ENCODE results near the gene CAPN10.

The CAPN10 gene

DNA sequence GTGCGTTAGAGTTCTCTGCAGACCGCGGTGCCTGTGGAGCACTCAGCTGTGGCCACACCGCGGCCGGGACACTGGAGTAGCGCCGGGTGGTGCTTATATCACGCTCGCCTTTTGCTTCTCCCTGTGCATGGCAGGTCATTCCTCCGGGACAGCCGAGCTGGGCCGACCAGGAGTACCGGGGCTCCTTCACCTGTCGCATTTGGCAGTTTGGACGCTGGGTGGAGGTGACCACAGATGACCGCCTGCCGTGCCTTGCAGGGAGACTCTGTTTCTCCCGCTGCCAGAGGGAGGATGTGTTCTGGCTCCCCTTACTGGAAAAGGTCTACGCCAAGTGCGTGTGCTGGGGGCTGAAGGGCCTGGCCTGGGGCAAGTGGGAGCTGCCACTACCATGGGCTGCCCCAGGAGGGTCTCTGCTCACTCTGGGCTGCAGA lies 4.2 kb downstream of the CAPN10 start:
- DNase-seq (ENCODE audit: low spot score), result no peak

DNA sequence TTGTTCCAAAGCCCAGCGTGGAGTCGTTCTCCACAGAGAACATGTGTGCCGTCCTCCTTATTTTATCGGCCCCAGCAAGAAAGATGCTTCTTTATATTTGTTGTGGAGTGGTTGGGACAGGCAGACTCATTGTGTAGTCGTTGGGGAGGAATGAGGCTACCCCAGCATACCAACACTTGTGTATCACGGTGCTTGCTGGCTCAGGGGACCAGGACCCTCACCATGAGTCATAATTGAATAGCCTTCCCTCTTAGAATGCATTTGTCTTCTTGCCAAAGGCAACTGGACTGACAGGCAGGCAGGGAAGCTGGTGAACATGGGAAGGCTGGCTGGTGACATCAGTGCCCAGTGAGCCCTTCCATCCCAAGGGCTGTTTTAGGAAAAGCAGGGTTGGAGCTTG lies 4.7 kb downstream of the CAPN10 start:
- DNase-seq (ENCODE audit: low spot score), result no peak

DNA sequence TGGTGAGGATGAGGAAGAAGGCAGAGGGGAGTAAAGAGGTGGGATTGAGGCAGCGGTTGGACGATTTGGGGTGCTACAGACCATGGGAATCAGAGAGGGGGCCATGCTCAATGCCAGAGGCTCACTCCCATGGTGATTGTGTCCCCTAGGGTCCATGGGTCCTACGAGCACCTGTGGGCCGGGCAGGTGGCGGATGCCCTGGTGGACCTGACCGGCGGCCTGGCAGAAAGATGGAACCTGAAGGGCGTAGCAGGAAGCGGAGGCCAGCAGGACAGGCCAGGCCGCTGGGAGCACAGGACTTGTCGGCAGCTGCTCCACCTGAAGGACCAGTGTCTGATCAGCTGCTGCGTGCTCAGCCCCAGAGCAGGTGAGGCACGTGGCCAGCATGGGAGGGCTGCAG lies 5.2 kb downstream of the CAPN10 start:
- no peak for DNase-seq (ENCODE audit: low spot score)

DNA sequence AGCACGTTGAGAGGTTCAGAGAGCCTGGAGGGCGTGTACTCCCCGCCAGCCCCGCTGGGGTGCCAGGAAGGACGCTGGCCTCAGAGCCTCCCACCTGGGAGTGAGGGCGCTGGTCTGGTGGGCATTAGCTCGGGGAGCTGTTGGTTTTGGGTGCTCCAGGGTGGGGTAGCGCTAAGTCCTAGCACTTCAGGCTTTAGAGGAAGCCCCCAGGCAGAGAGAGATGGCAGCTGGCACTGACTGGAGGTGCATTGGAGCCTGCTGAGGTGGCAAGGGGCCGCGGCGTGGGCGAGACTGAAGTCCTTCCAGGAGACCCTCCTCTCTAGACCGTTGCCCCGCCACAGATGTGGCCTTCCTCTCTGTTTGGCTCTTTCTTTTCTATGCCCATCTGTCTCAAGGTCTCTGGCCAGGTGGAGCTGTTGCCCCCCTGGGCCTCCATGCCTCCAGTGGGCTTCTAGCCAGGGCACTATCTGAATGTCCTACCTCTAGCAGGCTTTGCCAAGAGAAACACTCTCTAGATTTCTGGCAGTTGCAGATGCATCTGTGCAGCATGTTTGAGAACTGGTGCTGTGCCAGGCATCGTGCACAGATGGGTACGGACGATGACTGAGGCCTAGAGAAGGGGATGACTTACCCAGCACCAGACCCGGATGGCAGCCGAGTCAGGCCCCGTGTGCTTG lies 6.6 kb downstream of the CAPN10 start:
- DNase-seq (ENCODE audit: low spot score), result no peak

DNA sequence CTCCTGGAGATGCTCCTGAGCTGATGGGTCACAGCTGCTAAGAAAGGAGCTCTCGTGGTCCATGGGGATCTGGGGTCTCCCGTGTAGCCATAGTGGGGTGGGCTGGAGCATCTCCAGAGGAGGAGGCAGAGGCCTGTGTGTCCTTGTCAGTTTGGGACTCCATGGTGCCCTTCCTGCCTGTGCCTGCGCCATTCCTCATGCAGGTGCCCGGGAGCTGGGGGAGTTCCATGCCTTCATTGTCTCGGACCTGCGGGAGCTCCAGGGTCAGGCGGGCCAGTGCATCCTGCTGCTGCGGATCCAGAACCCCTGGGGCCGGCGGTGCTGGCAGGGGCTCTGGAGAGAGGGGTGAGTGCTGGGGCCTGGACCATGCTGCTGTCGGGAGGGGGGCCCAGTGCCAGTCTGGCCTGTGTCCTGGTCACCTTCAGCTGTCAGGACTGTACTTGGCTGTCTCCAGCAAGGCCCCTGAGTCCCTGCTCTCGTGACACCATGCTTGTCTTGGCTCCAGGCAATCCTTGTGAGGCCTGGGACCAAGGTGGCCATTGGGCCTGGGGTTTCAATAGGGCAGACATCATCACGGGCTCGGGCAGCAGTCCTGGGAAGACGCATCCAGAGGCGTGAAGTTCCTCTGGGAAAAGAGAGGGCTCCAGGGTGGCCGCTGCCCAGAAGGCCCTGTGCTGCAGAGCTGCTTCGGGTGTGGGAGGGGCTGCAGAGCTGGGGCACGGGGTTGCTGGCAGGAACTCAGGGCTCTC lies 7.3 kb downstream of the CAPN10 start:
- no peak for DNase-seq (ENCODE audit: low spot score)

DNA sequence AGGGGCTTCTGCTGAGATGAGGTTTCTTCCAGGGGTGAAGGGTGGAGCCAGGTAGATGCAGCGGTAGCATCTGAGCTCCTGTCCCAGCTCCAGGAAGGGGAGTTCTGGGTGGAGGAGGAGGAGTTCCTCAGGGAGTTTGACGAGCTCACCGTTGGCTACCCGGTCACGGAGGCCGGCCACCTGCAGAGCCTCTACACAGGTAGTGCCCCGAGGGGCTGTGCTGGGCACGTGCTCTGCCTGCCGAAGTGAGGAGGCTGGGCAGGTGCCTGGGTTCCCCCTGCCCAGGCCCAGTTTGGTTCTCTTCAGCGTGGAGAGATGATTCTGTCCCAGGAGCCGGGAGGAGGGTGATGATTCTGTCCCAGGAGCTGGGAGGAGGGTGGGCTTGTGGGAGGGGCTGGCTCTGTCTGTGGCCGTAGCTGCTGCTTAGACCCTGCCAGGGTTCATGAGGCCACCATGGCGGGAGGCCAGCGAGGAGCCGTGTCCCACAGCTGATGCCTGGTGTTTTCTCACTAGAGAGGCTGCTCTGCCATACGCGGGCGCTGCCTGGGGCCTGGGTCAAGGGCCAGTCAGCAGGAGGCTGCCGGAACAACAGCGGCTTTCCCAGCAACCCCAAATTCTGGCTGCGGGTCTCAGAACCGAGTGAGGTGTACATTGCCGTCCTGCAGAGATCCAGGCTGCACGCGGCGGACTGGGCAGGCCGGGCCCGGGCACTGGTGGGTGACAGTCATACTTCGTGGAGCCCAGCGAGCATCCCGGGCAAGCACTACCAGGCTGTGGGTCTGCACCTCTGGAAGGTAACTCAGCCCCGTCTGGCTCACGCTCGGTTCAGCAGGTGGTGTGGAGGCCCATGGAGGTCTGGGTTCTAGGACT lies 8.2 kb downstream of the CAPN10 start:
- DNase-seq (ENCODE audit: low spot score), result no peak

DNA sequence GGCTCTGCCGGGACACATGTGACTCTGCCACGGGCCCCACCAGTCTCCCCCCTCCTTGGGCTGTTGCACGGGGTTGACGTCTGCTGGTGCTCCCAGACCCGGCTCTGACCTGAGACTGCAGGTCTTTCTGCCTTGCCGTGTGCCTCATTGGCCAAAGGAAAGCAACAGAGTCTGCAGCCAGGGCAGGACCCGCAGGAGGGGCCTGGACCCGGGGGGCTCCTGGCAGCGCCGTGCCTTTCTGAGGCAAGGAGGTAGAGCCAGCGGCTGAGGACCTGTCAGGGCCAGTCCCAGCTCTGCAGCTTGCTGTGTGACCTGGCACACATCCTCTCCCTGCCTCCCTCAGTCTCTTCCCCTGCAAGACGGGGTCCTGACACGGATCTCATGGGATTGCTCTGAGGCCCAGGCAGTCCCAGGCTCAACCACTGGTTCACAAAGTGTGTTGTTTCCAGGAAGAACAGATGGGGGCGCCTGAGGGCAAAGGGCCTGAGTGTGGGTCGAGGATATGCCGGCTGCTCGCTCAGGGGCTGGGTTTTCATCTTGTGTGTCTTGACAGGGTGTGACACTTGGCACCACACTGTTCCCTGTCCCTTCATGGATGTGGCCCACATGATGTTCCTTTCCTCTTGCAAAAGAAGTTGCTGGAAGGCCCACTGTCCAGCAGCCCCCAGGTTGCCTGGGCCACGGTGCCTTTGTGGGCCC lies 9.0 kb downstream of the CAPN10 start:
- no peak for DNase-seq (ENCODE audit: low spot score)

DNA sequence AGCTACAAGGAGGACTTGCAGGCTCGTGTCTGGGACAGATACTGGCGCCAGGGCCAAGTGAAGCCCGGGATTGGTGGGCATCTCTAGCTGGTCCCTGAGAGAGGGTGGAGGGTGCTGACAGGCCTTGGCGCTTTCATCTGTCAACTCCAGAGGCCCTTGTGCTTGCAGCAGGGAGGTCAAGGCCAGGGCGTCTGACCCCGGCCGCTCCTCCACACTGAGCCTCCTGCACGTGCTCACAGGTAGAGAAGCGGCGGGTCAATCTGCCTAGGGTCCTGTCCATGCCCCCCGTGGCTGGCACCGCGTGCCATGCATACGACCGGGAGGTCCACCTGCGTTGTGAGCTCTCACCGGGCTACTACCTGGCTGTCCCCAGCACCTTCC lies 9.5 kb downstream of the CAPN10 start:
- DNase-seq (ENCODE audit: low spot score), result no peak

DNA sequence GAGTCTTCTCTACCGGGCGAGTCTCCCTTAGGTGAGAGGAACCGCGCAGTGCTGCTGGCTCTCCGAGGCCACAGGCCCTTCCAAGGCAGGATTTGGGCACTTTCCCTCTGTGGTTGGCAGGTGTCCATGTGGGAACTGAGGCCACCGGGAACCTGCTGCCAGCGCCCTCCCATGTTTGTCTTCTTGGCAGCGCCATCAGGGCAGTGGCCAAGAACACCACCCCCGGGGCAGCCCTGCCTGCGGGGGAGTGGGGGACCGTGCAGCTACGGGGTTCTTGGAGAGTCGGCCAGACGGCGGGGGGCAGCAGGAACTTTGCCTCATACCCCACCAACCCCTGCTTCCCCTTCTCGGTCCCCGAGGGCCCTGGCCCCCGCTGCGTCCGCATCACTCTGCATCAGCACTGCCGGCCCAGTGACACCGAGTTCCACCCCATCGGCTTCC lies 10.0 kb downstream of the CAPN10 start:
- no peak for DNase-seq (ENCODE audit: low spot score)

DNA sequence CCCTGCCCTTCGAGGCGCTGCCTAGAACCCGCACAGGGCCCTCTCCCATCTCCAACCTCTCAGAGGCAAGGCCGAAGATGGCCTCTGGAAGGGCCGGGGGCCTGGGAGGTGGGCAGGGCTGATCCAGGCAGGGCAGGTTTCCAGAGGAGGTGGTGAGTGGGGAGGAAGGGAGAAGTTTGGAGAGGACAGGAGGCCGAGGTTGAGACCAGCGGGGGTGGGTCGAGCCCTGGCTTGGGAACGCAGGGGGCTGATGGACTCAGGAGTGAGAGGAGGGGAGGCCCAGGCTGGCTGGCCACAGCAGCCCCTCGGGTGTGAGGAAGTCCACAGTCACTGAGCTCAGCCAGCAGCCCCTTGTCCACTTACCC lies 10.5 kb downstream of the CAPN10 start:
- no peak for DNase-seq (ENCODE audit: low spot score)

DNA sequence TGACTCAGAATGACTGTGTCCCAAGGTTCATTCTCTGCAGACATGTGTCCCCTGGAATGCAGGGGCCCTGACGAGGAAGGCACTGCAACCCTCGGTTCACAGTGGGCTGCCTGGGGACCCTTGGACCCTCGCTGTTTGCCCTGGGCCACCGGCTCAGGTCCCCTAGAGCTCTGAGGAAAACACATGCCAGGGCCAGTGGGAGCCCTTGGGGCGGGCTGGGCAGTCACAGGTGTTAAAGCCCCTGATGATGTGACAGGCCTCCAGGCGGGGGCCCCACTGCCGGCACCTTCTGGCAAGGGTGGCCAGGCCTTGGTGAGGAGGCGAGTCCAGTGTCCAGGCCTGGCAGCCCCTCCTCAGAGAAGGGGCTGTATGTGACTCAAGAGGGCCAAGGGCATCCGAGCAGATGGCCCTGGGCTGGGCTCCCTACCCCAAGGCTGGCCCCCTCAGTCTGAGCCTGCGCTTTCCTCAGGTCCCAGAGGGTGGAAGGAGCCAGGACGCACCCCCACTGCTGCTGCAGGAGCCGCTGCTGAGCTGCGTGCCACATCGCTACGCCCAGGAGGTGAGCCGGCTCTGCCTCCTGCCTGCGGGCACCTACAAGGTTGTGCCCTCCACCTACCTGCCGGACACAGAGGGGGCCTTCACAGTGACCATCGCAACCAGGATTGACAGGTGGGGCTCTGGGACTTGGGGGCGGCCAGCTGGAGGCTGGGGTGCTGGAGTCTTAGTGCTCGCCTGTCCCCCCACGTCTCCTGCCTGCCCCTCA lies 11.1 kb downstream of the CAPN10 start:
- DNase-seq (ENCODE audit: low spot score), result no peak

DNA sequence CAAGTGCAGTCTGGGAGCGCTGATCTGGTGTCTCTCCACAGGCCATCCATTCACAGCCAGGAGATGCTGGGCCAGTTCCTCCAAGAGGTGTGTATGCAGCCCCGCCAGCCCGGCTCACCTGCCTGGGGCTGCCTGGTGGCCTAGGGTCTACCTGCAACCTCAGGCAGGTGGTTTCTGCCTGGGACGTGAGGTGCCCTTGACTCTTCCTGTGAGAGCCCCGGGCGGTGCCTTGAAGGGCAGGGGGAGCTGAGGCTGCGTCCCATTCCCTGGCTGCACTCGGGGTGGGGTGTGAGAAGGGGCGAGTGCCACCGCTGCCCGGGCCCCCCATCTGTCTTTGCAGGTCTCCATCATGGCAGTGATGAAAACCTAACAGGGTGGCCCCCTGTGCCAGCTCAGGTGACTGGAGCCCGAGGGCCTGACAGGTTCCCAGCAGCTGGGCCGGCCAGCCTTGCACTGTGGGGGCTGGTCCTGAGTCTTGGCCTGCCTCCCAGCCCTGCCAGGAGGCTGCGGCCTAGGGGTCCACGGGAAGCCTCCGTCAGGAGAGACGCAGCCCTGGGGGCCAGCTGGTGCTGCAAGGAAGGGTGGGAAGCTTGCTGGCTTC lies 11.9 kb downstream of the CAPN10 start:
- no peak for DNase-seq (ENCODE audit: low spot score)

DNA sequence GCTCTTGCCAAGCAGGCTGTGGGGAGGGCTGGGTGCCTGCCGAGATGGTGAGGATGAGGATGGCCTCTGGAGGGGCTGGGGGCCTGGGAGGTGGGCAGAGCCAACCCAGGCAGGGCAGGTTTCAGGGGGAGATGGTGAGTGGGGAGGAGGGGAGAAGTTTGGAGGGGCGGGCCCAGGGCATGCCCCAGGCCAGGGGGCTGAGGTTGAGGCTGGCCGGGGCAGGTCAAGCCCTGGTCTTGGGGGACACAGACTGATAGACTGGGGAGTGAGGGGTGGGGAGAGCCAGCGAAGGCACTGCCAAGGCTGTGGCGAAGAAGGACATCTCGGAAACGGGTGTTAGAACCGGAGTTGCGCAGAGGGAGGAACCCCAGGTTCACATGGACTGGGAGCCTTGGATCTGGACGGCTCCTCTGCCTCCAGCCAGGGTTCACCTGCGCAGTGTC lies 12.6 kb downstream of the CAPN10 start:
- DNase-seq (ENCODE audit: low spot score), result no peak

DNA sequence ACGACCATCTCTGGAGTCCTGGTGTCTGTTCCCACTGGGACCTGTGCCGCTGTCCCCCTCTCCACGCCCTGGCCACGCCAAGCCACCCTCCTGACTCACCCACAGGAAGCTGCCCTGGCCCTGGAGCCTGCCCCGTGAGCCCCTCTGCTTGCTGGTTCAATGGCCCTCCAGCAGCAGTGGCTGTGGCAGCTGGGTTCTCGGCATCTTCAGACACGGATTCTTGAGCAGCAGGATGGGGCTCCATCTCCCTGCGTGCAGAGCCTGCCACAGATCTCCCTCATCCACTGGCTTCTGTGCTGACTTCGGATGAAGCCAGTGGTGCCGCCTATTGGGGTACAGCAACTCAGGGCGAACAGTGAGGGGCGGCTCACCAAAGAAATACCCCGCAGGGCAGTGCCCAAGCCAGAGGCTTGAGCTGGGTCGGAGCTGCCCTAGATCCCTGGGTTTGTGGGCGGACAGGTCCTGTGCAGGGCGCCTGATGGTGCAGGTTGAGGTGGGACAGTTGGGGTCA lies 14.0 kb downstream of the CAPN10 start:
- DNase-seq (ENCODE audit: low spot score), result no peak

DNA sequence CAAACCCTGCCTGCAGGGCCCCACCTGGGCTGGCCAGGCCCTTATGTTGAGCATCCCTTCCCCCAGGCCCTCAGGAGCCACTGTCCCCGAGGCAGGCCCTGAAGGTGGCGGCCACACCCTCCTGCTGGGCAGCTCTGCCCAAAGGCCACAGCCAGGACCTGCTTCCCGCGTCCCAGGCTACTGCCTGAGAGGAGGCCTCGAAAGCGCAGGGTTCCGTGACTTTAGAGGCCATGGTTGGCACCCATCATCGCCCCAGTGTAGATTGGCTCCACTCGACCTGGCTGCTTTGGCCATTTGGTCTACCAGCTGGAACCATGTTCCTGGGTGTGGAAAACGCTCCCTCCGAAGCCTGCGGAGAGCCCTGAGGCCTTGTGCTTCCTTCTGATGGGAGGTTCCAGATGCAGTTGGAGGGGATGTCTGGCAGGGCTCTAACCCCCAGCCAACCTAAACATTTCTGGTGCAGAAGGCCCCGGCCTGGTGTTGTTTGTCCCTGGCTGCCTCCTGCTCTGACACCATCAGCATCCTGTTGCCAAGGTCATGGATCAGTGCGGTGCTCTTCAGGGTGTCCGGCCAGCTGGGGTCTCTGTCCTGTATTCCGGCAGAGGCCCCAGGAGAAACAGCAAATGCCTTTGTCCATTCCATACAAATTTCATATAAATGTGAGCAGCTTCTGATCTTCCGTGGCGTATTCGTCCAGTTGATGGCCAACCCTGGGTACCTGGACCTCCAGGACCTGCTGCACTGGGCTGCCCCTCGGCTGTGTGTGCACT lies 14.7 kb downstream of the CAPN10 start:
- no peak for DNase-seq (ENCODE audit: low spot score)

DNA sequence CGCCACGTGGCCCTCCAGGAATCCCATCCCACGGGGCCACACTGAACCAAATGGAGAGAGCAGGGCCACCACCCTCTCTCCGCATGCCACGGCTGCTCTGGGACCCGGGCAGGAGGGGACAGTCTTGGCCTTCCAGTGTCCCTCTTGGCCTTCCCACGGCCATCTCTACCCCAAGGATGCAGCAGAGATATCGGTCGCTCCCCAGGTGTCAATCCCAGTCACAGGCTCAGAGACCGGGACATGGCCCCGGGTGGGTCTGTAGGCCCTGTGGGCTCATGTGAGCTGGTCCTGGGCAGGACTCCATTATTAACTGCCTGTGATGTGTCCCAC lies 15.3 kb downstream of the CAPN10 start:
- no peak for DNase-seq (ENCODE audit: low spot score)

DNA sequence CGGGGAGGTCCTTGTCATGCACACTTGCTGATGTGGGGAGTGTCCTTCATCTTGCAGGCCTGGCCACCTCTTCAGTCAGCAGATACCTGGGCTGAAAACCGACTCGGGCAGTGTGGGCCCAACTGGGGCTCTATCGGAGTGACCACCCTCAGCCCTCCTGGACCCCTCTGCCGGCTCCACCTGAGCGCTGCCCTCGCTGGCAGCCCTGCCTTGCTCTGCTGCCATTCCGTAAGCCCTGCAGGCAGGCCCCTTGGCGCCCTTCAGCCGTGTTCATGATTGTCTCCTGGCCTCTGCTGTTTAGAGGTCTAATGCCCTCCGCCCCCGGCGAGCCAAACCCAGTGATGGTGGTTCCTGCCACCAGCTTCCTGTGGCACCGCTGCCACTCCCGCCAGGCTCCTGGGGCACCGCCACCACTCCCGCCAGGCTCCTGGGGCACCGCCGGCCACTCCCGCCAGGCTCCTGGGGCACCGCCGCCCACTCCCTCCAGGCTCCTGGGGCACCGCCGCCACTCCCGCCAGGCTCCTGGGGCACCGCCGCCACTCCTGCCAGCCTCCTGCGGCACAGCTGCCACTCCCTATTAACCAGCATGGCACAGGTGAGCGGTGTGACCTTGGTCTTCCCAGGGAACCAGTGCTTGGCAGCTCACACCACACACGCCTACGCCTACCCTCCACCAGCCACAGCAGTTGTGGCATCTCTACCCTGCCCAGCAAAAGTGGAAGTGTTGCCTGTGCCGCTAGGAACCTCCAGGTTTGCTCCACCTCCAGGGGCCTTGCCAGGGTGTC lies 15.9 kb downstream of the CAPN10 start:
- DNase-seq (ENCODE audit: low spot score), result no peak

DNA sequence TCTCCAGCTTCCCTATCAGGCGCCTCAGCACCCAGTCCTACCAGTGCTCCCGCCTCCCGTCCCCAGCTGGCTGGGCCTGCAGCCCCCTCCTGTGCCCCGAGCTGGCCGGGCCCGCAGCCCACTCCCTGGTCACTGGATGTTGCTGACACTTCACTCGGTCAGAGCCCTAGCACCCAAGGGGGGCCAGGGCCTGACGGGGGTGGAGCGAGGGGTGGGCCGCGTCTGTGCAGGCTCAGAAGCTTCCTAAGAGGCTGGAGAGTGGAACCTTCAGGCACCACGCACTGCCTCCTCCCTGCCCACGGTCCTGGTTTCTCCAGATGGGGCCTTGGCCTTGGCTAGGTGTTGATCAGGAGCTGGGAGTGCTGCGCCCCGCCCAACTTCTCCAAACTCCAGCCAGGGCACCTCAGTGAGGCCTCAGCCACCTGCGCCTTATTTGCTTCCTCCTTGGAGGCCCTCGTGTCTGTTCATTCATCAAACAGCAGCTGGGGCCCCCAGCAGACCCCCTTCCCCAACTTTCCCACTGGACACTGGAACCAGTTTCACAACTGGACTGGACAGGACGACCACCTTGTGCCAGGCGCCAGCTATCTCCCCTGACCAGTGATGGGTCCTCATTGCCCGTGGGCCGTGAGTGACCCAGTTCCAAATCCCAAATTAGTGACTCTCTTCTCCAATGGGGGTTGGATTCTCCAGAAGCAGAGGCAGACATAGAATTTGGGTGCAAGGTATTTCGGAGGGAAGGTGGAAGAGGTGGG lies 16.7 kb downstream of the CAPN10 start:
- DNase-seq (ENCODE audit: low spot score), result no peak

DNA sequence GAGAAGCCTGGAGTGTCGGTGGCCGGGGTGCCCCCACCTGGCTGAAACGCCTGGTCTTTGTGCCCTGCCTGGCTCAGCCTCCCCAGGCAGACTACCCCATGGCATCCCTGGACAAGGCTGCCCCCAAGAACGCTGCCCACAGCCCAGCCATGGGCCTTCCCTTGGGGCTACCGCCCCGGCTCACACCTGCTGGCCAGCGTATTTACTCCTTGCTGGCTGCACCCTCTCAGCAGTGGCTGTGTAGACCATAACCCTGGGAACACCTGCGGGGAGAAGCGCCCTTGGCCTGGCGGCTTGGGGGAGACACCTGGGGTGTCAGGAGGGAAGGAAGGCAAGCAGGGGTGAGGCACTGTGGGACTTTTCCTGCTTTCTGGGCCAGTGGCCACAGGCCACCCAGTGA lies 17.3 kb downstream of the CAPN10 start:
- DNase-seq (ENCODE audit: low spot score), result no peak

Data from germinal center (tissue), 1 donor.